Gastrocnemius medialis (tissue), 4 donors: Measurements from ENCODE around the gene CRB2.

ENCODE experiments used
- POLR2A ChIP-seq, 2 donors: fragments of 450-650 bp; IDR thresholded peaks; one replicate each; pipeline ENCODE4 v1.6.1; 2017; ENCODE audit warnings: antibody characterized with exemption in 2 of 2, mild to moderate bottlenecking in 2 of 2, moderate library complexity in 2 of 2
- TF ChIP-seq, protein P1 (sequence below), 5 experiments: fragments of 450-650 bp in 3 of 5; fragments of 200-600 bp in 2 of 5; sonication (generic) in 2 of 5; IDR thresholded peaks in 4 of 5; conservative IDR thresholded peaks in 1 of 5; 1 replicate in 4 of 5; 2 replicates in 1 of 5; pipeline ENCODE4 v1.5.1; 2016 to 2019; ENCODE audit warnings: antibody characterized with exemption in 5 of 5, mild to moderate bottlenecking in 3 of 5, moderate library complexity in 3 of 5

DNA sequence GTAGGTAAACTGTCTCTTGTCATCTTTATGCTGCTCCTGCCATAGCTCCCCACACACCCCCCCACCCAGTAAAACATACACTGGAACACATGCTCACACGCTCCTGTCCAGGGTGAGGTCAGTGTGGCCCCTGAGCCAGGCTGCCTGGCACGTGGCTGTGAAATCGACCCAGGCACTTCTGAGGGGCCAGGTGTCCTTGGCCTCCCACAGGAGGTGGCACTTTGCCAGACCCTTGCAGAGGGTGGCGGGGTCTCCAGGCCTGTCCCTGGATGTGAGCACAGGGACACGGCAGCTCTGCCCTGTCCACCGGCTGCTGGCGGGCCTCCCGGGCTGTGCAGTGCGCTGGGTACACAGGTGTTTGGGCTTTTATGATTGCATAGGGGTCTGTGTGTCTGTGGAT is 10.0 kb upstream of the CRB2 start:
- TF ChIP-seq, protein P1, sequence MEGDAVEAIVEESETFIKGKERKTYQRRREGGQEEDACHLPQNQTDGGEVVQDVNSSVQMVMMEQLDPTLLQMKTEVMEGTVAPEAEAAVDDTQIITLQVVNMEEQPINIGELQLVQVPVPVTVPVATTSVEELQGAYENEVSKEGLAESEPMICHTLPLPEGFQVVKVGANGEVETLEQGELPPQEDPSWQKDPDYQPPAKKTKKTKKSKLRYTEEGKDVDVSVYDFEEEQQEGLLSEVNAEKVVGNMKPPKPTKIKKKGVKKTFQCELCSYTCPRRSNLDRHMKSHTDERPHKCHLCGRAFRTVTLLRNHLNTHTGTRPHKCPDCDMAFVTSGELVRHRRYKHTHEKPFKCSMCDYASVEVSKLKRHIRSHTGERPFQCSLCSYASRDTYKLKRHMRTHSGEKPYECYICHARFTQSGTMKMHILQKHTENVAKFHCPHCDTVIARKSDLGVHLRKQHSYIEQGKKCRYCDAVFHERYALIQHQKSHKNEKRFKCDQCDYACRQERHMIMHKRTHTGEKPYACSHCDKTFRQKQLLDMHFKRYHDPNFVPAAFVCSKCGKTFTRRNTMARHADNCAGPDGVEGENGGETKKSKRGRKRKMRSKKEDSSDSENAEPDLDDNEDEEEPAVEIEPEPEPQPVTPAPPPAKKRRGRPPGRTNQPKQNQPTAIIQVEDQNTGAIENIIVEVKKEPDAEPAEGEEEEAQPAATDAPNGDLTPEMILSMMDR (IDR thresholded peaks at IDR 0.05 in 4 of 5, conservative IDR thresholded peaks at IDR 0.05 in 1 of 5), result no peak
- no peak for TF ChIP-seq POLR2A (IDR thresholded peaks at IDR 0.05)
